NCI-H2196 (cell line): Measurements from ENCODE around the gene HK3.

ENCODE experiments used
- DNase-seq: peaks from one replicate; lab custom pipeline; 2025; ENCODE audit not compliant: unreplicated experiment; lab: John Stamatoyannopoulos, UW

The HK3 gene

DNA sequence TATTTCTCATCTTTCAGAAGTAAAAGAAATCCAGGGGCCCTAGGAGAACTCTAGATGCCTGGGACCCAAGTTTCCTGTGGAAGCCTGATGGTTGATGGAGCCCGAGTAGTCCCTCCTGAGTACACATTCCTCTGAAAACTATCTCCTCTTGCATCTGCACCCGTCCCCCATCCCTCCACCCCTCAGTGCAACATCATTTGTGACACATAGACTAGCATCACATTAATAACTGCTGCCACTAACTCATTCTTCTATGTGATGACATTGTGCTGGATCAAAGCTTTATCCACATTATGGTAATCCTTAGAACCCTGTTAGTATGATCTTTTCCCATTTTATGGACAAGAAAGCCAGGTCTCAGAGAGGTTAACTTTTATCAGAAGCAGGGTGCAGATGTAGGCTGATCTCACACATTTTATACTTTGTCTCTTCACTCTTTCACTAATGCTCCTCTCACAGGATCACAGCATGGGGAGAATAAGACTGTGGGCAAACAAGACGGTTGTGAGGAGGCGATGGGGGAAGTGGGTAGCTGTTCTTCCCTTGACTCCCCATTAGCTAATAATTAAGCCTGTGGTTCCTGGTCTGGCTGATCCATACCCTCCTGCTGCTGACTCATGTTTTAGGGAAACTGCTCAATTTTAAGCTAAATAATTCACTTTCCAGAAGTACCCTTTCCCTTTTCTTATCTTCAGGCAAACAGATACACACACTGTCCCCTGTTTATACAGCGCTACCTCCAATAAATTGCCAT is 3.9 kb upstream of the HK3 start:
- no peak for DNase-seq

DNA sequence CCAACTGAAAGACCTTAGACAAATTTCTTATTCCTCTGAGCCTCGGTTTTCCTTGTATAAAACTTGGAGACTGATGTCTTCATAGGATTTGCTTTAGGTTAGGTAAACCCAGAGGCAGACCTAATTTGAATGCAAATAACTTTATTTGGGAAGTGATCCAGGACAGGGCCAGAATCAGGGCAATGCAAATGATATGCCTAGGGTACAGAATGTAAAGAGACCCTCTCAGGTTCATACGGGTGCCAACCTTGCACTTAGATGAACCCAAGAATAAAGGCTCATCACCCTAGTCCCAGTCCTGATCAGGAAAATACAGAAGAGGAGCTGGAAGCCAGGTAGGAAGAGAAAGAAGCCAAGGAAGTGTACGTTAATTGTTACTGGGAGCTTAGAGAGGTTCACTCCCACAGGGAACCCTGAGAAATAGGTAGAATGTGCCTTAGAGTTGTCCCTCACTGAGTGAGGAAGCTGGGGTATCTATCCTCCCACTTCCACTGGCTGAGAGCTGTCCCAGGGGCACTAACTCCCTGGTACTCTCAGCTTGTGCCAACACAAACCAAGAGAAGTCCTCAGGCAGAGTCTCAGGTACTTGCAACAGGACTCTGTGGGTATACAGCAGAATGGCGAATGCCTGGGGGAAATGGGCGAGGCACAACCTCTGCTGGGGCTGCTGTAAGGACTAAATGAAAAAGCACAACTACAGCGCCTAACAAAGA is 3.1 kb upstream of the HK3 start:
- no peak for DNase-seq

DNA sequence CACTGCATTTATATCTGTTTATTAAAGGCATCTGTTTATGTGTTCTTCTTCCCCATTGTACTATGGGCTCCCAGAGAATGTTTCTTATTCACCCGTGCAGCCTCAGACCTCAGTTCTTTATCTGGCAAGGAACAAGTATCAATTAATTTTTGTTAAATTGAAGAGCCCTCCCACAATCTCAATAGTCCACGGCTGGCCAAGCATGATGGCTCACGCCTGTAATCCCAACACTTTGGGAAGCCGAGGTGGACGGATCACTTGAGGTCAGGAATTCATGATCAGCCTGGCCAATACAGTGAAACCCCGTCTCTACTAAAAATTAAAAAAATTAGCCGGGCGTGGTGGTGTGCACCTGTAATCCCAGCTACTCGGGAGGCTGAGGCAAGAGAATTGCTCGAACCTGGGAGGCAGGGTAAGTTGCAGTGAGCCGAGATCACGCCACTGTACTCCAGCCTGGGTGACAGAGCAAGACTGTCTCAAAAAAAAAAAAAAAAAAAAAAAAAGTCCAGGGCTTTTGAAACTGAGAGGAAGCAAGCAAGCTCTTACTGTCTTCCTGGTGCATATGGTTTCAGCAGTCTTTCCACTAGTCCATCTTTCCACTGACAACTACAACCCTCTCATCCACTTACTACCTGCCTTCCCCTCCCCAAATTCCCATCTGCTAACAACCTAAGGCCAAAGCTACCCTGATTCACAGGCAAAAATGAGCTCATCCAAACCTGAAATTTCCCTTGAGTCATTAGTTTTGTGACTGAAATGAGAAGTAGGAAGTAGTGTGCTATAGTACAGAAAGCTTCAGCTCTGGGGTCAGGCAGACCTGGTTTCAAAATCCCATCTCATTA is 2.3 kb upstream of the HK3 start:
- no peak for DNase-seq

DNA sequence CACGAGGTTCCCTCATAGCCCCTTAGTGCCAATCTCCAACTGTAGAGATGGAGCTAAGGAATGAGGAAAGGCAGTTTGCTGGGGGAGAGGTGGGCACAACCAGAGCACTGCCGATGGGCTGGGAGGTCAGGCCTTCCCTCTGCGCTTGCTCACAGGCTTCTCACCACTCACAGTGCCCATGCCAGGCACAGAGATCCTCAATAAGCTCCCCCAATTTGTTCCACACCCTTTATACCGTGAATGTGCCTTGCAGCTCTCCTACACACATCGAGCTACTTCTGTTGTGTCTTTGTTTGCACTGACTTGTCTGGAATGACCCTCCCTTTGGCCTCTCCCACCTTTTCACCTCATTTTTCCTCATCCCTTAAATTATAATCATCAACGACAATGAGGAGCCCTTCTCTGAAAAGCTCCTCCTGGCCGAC is 1.6 kb upstream of the HK3 start:
- no peak for DNase-seq

DNA sequence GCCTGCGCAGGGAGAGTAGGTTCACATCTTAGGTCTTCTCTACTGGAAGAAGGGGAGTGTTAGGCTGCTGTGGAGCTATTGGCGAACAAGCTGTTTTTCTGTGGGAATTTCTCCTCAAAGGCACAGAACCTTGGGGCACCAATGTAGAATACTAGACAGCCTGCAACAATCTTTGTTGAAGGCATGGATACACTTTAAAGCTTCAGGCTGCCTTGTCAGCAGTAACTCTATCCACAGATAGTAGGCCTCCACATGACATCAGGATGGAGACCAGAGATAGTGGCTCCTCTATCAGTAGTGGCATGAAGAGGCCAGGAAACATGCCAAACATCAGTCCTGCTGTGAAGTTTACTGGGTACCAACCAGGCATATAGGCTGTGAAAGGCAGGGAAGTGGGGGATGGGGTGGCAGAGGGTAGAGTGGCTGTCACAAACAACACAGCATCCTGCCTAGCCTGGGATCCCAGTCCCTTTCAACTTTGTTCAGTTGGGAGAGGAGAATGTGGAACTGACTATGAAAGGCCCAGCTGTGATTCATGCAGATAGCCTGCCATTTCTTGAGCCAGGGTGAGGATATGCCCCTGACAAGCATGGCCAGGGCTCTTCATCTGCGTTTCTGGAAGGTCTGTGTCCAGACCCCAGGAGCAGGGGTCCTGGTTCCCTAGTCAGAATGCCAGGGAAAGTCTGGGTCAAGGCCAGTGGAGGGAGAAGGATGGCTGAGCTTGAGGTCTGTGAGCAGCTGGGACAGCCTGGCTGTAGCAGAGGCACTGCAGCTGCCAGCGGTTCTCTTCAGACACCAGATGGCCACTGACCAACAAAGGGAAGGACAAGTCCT is 1.0 kb upstream of the HK3 start:
- no peak for DNase-seq

DNA sequence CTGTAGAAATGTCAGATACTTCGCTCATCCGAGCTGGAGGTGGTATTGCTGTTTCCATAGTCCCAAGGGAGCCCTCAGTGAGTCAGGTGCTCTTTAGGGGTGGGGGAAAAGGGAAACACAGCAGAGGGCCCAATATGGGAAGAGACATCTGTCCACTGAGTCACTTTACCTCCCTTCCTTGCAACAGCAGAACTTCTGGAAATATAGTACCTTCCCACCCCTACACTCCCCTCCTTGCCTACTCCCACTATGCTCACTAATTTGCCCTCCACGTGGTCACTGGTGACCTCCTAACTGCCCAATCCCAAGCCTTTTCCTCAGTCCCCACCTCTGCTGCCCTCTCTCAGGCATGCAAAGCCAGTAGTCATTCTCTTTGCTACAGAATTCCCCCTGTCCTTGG is 1.9 kb downstream of the HK3 start:
- DNase-seq: no peak

DNA sequence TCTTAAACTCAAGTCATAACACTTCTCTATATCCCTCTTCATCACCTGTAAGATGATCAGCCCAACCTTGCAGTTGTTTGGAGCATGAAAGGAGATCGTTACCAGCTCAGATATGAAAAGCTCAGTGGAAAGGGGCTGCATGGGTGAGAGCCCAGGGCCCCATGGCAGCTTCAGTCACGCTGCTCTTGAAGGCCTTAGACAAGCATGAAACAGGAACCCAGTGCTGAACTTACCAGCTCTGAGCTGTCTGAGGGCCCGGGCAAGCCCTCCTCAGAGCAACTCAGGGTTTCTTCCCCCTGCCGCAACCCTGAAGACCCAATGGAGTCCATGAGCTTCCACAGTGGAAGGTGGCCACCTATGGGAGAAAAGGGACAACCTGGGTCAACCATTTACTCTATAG is 3.3 kb downstream of the HK3 start:
- no peak for DNase-seq

DNA sequence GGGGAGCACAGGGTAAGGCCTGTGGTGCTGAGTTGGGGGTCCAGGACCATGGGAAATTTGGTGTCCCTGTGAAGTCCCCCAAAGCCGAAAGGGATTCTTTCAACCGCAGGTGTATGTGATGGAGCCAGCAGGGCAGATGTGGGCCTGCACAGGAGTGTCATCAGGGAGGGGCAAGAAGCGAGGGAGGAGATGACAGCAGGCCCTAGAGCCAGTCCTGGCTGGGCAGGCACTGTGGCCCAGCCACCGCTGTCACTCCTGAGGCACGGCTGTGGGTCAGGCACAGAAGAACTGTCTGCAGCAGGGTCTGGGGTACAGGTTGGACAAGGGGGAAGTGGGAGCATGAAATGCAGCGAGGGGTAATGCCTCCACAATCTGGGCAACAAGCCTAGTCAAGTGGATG is 4.8 kb downstream of the HK3 start:
- DNase-seq: no peak

DNA sequence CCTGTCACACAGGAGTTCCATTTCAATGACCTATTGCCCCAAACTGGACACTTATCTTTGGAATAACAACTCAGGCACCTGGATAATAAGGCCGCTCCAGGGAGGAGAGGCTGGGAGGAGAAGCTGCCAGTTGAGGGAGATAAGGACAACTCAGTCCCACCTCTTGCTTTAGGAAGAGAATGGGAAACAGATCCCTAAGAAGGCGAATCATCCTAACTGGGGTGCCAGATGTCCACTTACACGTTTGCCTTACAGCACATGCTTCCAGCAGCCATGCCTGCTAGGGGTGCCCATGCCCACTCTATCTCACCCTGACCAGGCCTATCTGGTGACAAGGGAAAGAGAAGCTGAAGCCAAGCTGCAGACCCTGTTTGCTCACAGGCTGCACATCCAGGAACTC is 6.5 kb downstream of the HK3 start:
- DNase-seq: no peak

DNA sequence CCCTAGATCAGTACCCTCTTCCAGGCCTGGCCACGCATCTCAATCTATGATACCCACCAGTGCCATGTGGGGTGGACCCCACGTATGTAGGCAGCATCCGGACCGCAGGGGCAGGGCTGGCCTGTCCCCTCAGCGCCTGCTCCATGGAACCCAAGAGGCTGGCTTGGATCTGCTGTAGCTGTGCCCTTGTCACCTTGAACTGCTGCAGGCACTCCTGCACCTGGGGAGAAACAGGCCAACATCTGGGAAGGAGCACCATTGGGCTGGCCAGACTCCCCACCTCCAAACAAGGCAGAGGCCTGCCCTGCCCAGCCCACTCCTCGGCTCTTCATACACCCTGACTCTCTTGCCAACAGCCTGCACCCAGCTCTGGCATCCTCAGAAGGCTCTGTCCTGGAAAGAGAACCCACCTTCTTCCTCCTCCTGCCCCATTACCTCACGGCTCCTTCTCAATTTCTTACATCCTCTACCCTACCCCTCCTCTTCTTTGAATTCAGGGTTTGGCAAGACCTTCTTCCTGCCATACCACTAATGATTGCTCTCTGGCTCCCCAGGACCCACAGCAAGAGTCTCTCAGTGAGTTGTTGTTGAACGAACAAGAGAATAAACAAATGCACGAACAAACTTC is 7.7 kb downstream of the HK3 start:
- DNase-seq: no peak

DNA sequence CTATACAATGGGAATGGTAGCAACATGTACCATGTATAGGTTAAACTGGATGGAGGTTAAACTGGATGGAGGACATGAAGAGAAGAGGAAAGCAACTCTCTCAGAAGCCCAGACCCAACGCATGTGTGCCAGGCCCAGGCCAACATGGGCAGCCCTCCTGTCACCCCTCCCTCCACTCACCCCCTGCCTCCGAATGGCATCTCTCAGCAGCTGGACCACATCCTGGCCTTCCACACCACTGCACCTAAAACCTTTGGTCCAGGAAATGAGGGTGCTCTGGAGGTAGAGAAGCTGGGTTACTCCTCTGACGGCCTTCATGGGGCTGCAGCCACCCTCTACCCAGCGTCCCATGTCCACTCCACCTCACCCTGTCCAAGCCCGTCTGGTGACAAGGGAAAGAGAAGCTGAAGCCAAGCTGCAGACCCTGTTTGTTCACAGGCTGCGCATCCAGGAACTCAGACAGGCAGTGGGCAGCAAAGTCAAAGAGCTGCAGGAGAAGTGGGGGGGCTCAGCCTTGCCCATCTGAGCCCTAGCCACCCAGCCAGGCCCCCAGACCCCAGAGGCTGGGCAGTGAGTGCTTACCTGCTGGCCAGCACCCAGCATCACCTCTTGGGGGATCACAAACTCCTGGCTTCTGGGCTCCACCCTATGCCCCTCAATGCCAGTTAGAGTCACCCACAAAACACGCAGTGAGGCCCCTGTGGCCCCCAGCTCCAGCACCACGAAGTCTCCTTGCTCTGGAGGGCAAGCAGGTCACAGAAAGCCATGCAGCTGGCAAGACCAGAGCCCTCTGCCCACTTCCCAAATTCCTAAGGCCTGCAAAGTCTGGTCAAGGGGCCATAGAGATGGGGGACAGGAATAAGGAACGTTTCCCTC is 8.5 kb downstream of the HK3 start:
- DNase-seq: no peak

DNA sequence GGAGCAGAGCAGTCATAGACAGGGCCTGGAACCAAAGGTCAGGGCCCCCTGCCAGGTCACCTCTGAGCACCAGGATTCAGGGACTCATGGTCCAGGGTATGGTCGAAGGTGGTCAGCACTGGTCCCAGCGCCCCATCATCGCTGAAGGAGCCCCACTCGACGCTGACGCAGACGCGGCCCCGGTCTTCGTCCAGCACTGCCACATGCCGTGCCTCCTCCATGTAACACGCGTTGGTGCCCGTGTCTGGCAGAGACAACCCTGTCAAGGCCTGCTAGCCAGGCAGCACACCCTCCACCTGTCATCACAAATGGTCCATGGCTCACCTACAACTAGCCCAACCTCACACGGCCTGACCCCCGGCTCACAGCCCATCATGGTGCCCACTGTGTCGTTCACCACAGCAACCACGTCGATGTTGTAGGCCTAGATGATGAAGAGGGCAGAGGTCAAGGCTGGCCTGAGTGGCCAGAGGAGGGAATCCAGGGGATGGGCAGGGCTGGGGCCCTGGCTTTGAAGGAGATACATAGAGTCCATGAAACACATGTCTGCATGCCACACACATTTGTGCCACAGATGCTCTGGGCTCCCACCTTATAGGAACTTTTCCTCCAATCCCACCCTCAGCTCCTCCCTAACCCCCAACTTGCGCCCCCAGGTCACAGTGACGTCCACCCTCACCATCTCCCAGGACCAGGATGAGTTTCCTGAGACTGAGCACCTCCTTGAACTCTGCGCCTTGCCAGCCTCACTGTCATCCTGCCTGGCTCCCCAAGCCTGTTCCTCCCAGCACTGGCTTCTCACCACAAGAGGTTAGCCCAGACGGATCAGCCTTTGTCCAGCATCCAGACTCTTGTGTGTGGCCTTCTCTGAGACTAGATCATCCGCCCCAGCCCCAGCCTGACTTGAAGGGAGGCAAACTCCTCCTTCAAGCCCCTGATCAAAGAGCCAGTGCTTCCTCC is 9.5 kb downstream of the HK3 start:
- no peak for DNase-seq

DNA sequence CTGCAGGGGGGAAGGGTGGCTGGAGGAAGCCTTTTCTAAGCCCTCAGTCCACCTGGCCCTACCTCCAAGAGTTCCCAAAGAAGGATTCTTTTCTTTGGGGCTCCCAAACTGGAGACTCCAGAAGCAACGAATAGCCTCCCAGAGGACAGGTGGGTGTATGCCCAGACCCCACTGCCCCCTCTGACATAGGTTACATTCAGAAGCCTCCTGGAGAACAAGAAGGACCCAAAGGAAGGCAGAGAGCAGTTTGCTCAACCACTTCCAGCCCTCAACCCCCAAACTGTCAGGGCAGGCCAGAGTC is 10.3 kb downstream of the HK3 start:
- no peak for DNase-seq

DNA sequence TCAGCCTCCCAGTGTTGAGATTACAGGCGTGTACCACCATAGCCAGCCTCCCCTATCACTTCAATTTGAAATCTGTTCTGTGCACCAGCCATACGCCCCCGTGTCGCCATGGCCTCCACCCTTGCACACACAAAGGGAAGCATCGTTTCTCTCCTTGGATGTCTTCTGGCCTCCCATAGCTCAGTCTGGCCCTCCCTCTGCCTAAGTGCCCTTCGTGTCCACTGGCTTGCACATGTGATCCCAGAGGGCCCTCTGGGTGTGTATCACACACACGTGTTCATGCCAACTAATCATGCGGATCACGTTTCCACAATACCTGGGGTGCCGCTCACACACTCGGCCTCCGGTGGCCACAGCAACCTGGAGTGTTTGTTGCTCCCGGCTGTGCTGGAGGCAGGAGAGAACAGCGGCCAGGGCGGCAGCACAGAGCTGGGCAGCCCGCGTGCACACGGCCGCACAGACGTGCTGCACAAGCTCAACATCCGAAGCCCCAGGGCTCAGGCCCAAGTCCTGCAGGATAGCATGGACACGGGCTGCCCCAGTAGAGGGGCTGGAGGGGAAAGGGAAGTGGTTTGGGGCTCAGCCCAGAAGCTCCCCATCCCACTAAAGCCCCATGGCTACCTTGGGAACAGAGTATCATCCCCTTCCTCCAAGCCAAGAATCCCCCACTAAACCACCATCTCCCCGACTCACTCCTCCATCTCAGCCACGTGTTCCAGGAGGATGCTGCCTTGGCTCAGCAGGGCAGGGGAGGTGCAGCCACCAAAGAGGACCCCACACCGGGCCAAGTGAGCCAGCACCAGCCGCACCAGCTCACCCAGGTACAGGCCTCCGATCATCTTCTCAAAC is 10.9 kb downstream of the HK3 start:
- no peak for DNase-seq

DNA sequence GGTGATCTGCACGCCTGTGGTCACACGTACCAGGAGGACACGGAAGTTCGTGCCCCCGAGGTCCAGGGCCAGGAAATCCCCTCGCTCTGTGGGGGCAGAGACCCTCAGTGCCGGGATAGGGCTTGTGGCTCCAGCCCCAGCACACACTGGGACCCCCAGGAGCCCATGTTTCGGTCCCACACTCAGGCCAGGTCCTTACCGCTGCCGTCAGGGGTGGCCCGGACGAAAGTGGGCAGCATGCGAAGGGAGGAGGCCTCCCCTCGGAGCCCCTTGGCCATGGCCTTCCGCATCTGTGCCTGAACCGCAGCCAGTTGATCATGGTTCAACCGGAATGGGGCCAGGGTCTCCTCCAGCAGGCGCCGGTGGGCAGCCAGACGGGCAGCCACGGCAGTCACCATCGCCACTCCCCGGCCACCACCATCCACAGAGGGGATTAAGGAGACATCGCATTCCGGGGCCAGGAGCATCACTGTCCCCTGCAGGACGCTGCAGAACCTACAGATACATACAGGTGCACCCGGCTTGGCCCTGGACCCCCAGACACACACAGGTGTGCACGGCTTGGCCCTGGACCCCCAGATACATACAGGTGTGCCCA is 11.8 kb downstream of the HK3 start:
- no peak for DNase-seq

DNA sequence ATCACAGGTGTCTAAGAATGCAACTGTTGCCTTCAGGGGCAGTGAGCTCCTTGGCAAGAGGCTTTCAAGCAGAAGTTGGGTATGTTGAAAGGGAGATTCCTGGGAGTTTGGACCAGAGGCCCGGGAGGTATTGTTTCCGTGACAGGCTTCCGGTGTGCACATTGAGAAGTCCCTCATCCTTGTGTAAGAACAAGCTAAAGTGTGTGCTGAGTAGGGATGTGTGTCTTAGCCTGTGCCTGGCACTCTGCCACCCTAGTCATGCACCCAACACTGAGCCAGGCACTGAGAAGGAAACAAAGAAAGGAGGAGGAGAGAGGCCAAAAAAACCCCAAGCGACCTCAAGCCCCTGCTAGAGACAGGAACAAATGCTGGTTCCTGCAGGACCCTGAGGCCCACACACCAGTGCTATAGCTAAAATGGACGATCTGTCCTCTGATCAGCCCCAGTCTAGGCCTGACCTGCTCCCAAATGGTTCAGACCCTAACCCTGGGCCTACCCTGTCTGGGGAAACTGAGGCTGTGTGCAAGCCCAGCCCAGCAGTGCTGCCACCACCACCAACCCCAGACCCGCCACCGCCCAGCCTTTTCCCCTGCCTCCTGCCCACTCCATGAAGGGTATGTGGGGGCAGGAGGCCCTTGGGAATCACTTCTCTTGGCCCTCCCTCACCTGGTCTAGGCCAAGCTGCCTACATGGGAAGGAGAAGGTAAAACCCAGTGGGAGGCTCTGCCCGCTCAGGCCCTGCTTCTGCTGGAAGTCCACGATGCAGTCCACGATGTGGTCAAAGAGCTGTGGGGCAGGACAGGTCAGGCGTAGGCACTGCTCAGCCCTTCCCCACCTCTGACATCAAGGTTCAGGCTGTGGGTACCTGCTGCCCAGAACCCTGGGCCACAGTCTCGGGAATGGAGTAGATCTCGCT is 12.6 kb downstream of the HK3 start:
- DNase-seq: no peak
